DOHH2 (cell line): ENCODE measurements around the gene BIVM.

Experiments
- EZH2phosphoT487 ChIP-seq: fragments of 200-600 bp; sonication (generic); IDR thresholded peaks from 2 replicates; pipeline ENCODE4 v1.6.1; 2017; ENCODE audit warnings: borderline replicate concordance, mild to moderate bottlenecking, antibody characterized with exemption, low read length, moderate library complexity, mixed read lengths
- TF ChIP-seq, protein P1 (sequence below): fragments of 200-600 bp; sonication (generic); IDR thresholded peaks from one replicate; pipeline ENCODE4 v1.5.1; 2014; ENCODE audit warnings: antibody characterized with exemption, mild to moderate bottlenecking, low read depth, low read length; ENCODE audit not compliant: poor library complexity, severe bottlenecking

DNA sequence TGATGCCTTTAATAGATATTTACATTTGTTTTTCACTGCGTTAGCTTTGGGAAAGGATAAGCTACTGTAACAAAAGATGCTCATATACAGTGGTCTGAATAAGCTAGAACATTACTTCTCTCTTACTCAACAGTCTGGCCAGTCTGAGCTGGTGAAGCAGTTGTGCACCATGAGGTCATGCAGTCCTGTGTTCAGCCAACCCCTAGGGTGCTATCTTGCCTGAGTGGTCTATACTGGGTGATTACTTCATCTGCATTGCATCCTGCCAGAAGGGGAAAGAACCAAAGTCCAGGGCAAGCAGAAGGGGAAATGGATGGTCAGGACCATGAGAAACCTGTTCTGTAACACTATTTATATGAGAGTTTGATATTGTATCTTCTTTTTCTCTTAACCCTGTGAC lies 78.4 kb downstream of the BIVM start:
- TF ChIP-seq, protein P1, sequence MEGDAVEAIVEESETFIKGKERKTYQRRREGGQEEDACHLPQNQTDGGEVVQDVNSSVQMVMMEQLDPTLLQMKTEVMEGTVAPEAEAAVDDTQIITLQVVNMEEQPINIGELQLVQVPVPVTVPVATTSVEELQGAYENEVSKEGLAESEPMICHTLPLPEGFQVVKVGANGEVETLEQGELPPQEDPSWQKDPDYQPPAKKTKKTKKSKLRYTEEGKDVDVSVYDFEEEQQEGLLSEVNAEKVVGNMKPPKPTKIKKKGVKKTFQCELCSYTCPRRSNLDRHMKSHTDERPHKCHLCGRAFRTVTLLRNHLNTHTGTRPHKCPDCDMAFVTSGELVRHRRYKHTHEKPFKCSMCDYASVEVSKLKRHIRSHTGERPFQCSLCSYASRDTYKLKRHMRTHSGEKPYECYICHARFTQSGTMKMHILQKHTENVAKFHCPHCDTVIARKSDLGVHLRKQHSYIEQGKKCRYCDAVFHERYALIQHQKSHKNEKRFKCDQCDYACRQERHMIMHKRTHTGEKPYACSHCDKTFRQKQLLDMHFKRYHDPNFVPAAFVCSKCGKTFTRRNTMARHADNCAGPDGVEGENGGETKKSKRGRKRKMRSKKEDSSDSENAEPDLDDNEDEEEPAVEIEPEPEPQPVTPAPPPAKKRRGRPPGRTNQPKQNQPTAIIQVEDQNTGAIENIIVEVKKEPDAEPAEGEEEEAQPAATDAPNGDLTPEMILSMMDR = no peak
- no peak for TF ChIP-seq EZH2phosphoT487
